HepG2 (cell line): Measurements from ENCODE around the gene PMEPA1.

Source experiments
- CTCF ChIP-seq: sonication (generic); formaldehyde crosslinking; IDR thresholded peaks from 2 replicates; pipeline ENCODE4 v1.5.0; 2020; ENCODE audit warnings: mild to moderate bottlenecking, missing genetic modification reagents, moderate library complexity
- DMTF1 ChIP-seq: sonication (generic); formaldehyde crosslinking; IDR thresholded peaks from 2 replicates; pipeline ENCODE4 v1.4.0; 2020; ENCODE audit warnings: mild to moderate bottlenecking, missing genetic modification reagents
- JUND ChIP-seq: sonication (generic); formaldehyde crosslinking; IDR thresholded peaks from 2 replicates; pipeline ENCODE4 v1.8.0; 2022; ENCODE audit warnings: mild to moderate bottlenecking, missing genetic modification reagents
- MIER2 ChIP-seq: IDR thresholded peaks from 2 replicates; pipeline ENCODE4 v1.6.1; 2016; ENCODE audit warnings: missing biosample characterization, missing genetic modification reagents
- RAD21 ChIP-seq: fragments of 450-650 bp; formaldehyde crosslinking; IDR thresholded peaks from 2 replicates; pipeline ENCODE4 v1.5.0; 2020; ENCODE audit warnings: mild to moderate bottlenecking
- SNRNP70 ChIP-seq: fragments of 200-400 bp; formaldehyde crosslinking; IDR thresholded peaks from 2 replicates; pipeline ENCODE4 v1.6.1; 2017; ENCODE audit warnings: mild to moderate bottlenecking, low read depth, low read length, moderate library complexity
- SUZ12 ChIP-seq: fragments of 150-350 bp; IDR thresholded peaks from 2 replicates; pipeline ENCODE4 v1.6.1; 2014; ENCODE audit warnings: low read depth, low read length
- THAP11 ChIP-seq: IDR thresholded peaks from 2 replicates; pipeline ENCODE4 v1.6.1; 2016; ENCODE audit warnings: missing biosample characterization, missing genetic modification reagents
- TOE1 ChIP-seq: sonication (generic); formaldehyde crosslinking; IDR thresholded peaks from 2 replicates; pipeline ENCODE4 v1.4.0; 2020; ENCODE audit warnings: mild to moderate bottlenecking, missing genetic modification reagents
- ZBTB34 ChIP-seq: sonication (generic); formaldehyde crosslinking; IDR thresholded peaks from 2 replicates; pipeline ENCODE4 v1.8.0; 2022; ENCODE audit warnings: mild to moderate bottlenecking, missing genetic modification reagents
- ZNF737 ChIP-seq: sonication (generic); formaldehyde crosslinking; IDR thresholded peaks from 2 replicates; pipeline ENCODE4 v1.5.0; 2020; ENCODE audit warnings: missing genetic modification reagents, mild to moderate bottlenecking, borderline replicate concordance
- ZNF83 ChIP-seq: sonication (generic); formaldehyde crosslinking; IDR thresholded peaks from 2 replicates; pipeline ENCODE4 v1.4.0; 2020; ENCODE audit warnings: missing genetic modification reagents, mild to moderate bottlenecking, borderline replicate concordance

- TF ChIP-seq JUND (CRISPR knock-in tag): no peak
- no peak for TF ChIP-seq RAD21 (CRISPR knock-in tag)
- TF ChIP-seq DMTF1 (CRISPR knock-in tag): no peak
- no peak for TF ChIP-seq ZNF83 (CRISPR knock-in tag)
- no peak for TF ChIP-seq ZBTB34 (CRISPR knock-in tag)
- TF ChIP-seq THAP11 (CRISPR knock-in tag): no peak
- TF ChIP-seq CTCF (CRISPR knock-in tag): no peak
- no peak for TF ChIP-seq TOE1 (CRISPR knock-in tag)
- TF ChIP-seq SNRNP70: no peak
- TF ChIP-seq MIER2 (CRISPR knock-in tag): no peak
- no peak for TF ChIP-seq ZNF737 (CRISPR knock-in tag)
- TF ChIP-seq SUZ12: no peak
Measured at GRCh38 chr20:57615445-57615811, 94.4 kb downstream of the PMEPA1 start.
